OCI-LY1 (cell line): ENCODE measurements around the gene TENM4.

ENCODE experiments used
- H2AFZ ChIP-seq: fragments of 200-600 bp; sonication (generic), shearing (Covaris generic); 2 replicates; pipeline ENCODE4 v1.6.0; 2014; ENCODE audit warnings: antibody characterized with exemption, mild to moderate bottlenecking, low read length
- H3F3A ChIP-seq: fragments of 200-600 bp; sonication (generic), shearing (Covaris generic); 2 replicates; pipeline ENCODE4 v1.6.0; 2014; ENCODE audit warnings: mild to moderate bottlenecking, antibody characterized with exemption, low read length, moderate library complexity; ENCODE audit not compliant: insufficient read depth
- H3K27ac ChIP-seq: fragments of 200-600 bp; sonication (generic); 2 replicates; pipeline ENCODE4 v1.5.1; 2014; ENCODE audit warnings: low read length, mixed run types, mild to moderate bottlenecking, low read depth; ENCODE audit not compliant: poor library complexity, severe bottlenecking
- H3K27me3 ChIP-seq: fragments of 200-600 bp; sonication (generic); 2 replicates; pipeline ENCODE4 v1.6.0; 2014; ENCODE audit warnings: antibody characterized with exemption, mild to moderate bottlenecking, low read length, moderate library complexity; ENCODE audit not compliant: insufficient read depth
- H3K36me3 ChIP-seq: fragments of 200-600 bp; sonication (generic); 2 replicates; pipeline ENCODE4 v1.6.1; 2014; ENCODE audit warnings: mild to moderate bottlenecking, antibody characterized with exemption, low read length, moderate library complexity, mixed read lengths; ENCODE audit not compliant: insufficient read depth
- H3K4me1 ChIP-seq: fragments of 200-600 bp; sonication (generic); 2 replicates; pipeline ENCODE4 v1.5.1; 2014; ENCODE audit warnings: mild to moderate bottlenecking, low read length, moderate library complexity; ENCODE audit not compliant: insufficient read depth, severe bottlenecking
- H3K4me2 ChIP-seq: fragments of 200-600 bp; sonication (generic), shearing (Covaris generic); 2 replicates; pipeline ENCODE4 v1.6.1; 2014; ENCODE audit warnings: low read length
- H3K4me3 ChIP-seq: fragments of 200-600 bp; sonication (generic); 2 replicates; pipeline ENCODE4 v1.5.1; 2014; ENCODE audit warnings: low read length, low read depth, mild to moderate bottlenecking, mixed read lengths; ENCODE audit not compliant: poor library complexity, severe bottlenecking
- H3K79me2 ChIP-seq: fragments of 200-600 bp; shearing (Covaris generic); 2 replicates; pipeline ENCODE4 v1.6.1; 2016; ENCODE audit warnings: mixed run types, low read length, mixed read lengths; ENCODE audit not compliant: insufficient read depth
- H3K9ac ChIP-seq: fragments of 200-600 bp; sonication (generic), shearing (Covaris generic); 2 replicates; pipeline ENCODE4 v1.6.1; 2014; ENCODE audit warnings: mild to moderate bottlenecking, low read length, mixed read lengths
- H3K9me2 ChIP-seq: fragments of 200-600 bp; sonication (generic), shearing (Covaris generic); 2 replicates; pipeline ENCODE4 v1.6.1; 2014; ENCODE audit warnings: low read depth, mild to moderate bottlenecking, low read length, mixed read lengths
- H3K9me3 ChIP-seq: fragments of 200-600 bp; shearing (Covaris generic); 2 replicates; pipeline ENCODE4 v1.6.1; 2014; ENCODE audit warnings: low read length, mixed read lengths
- H4K20me1 ChIP-seq: fragments of 200-600 bp; sonication (generic), shearing (Covaris generic); 2 replicates; pipeline ENCODE4 v1.6.0; 2016; ENCODE audit warnings: mild to moderate bottlenecking, low read length; ENCODE audit not compliant: insufficient read depth
- EZH2 ChIP-seq: fragments of 200-600 bp; sonication (generic), shearing (Covaris generic); IDR thresholded peaks from 2 replicates; pipeline ENCODE4 v1.8.0; 2017; ENCODE audit warnings: borderline replicate concordance, mixed run types, mild to moderate bottlenecking, antibody characterized with exemption, low read length, moderate library complexity, mixed read lengths
- TF ChIP-seq, protein P1 (sequence below): fragments of 200-600 bp; sonication (generic), shearing (Covaris generic); IDR thresholded peaks from 2 replicates; pipeline ENCODE4 v1.5.1; 2017; ENCODE audit warnings: mild to moderate bottlenecking, antibody characterized with exemption, low read length, moderate library complexity, mixed read lengths

TENM4 gene

DNA sequence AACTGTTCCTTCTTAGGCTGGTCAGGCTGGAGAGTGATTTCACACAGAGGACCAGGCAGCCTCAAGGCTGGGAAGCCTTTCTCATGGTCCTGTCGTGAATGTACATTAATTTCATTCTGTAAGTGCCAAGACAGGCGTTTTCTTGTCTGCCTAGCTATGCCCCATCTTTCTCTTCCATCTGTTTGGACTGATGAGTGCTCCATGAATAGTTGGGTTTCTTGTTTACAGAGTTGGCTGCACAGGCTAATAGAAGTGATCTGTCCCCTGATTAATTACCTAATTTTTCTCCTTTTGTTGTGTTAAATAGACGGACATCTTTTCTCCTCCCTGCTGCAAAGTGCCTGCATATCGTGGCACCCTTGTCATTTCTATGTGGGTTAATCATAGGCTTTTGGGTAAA is 730.4 kb downstream of the TENM4 start:
- Histone ChIP-seq H3K27me3 (no peaks in the 10 kb centered on the region), H4K20me1 (no peaks in the 10 kb centered on the region), H3K27ac (no peak overlapping the region), H3K4me2 (no peak overlapping the region), H3K79me2 (no peaks in the 10 kb centered on the region), H2AFZ (no peak overlapping the region), H3K36me3 (no peaks in the 10 kb centered on the region), H3F3A (no peaks in the 10 kb centered on the region), H3K9me2 (no peaks in the 10 kb centered on the region), H3K4me3 (no peak overlapping the region), H3K9ac (no peak overlapping the region), H3K4me1 (no peaks in the 10 kb centered on the region), H3K9me3 (no peaks in the 10 kb centered on the region)
- TF ChIP-seq, protein P1, sequence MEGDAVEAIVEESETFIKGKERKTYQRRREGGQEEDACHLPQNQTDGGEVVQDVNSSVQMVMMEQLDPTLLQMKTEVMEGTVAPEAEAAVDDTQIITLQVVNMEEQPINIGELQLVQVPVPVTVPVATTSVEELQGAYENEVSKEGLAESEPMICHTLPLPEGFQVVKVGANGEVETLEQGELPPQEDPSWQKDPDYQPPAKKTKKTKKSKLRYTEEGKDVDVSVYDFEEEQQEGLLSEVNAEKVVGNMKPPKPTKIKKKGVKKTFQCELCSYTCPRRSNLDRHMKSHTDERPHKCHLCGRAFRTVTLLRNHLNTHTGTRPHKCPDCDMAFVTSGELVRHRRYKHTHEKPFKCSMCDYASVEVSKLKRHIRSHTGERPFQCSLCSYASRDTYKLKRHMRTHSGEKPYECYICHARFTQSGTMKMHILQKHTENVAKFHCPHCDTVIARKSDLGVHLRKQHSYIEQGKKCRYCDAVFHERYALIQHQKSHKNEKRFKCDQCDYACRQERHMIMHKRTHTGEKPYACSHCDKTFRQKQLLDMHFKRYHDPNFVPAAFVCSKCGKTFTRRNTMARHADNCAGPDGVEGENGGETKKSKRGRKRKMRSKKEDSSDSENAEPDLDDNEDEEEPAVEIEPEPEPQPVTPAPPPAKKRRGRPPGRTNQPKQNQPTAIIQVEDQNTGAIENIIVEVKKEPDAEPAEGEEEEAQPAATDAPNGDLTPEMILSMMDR = no peak
- no peak for TF ChIP-seq EZH2

DNA sequence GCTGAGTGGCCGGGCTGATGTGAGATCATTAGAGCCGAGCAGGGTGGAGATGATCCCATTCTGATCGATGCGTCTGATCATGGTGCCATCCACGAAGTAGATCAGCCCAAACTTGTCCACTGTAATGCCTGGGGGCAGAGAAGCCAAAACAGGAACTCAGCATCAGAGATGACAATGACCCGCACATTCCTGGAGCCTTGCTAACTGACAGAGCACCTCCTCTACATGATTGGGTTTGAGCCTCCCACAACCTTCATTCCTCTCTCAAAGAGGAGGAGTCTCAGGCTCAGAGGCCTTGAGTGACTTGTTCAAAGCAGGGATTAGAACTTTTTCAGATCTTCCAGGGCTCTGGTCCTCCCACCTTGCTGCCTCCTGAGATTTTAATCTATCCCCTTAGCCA is 732.4 kb downstream of the TENM4 start:
- H3K79me2 ChIP-seq = no peaks in the 10 kb centered on the region
- no peaks in the 10 kb centered on the region for H3K36me3 ChIP-seq
- H4K20me1 ChIP-seq = no peaks in the 10 kb centered on the region
- TF ChIP-seq EZH2 = no peak
- TF ChIP-seq, protein P1 = no peak
- no peaks in the 10 kb centered on the region for H3K4me1 ChIP-seq
- H3K9me3 ChIP-seq = no peaks in the 10 kb centered on the region
- H3K9me2 ChIP-seq = no peaks in the 10 kb centered on the region
- no peak overlapping the region for H3K9ac ChIP-seq
- 0 out of 2 replicates have a peak, but pooled peaks cover under 1% of the 10 kb centered on the region for H3K27me3 ChIP-seq
- no peaks in the 10 kb centered on the region for H3F3A ChIP-seq
- H2AFZ ChIP-seq = no peak overlapping the region
- no peak overlapping the region for H3K4me3 ChIP-seq
- no peak overlapping the region for H3K4me2 ChIP-seq
- no peak overlapping the region for H3K27ac ChIP-seq

DNA sequence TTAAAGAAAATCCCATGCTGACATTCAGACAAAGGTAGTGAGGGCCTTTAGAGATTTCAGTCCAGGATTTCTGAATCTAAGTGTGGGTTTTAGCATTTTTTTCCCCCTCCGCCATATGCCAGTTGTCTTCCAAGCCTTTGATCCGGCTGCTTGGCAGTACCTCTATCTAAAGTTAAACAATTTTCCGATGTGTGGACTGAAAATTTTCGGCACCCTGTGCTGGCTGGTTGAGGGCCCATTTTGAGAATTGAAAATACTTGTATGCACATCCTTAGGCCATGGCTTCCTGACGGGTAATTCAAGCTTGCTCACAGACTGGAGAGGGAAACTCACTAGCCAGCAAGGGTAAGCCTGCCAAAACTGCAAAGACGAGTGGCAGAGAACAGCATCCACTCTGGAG is 734.3 kb downstream of the TENM4 start:
- Histone ChIP-seq H3K4me2 (no peak overlapping the region), H3K27me3 (0 out of 2 replicates have a peak, but pooled peaks cover 6% of the 10 kb centered on the region), H3K4me1 (no peaks in the 10 kb centered on the region), H3K9me3 (no peaks in the 10 kb centered on the region), H3K9me2 (no peaks in the 10 kb centered on the region), H3K36me3 (no peaks in the 10 kb centered on the region), H3K4me3 (no peak overlapping the region), H4K20me1 (no peaks in the 10 kb centered on the region), H3F3A (no peaks in the 10 kb centered on the region), H3K27ac (no peak overlapping the region), H2AFZ (no peak overlapping the region), H3K9ac (no peak overlapping the region), H3K79me2 (no peaks in the 10 kb centered on the region)
- TF ChIP-seq EZH2 = no peak
- TF ChIP-seq, protein P1 = no peak
